ENCODE measurements around the gene MYO16.

MYO16 gene

DNA sequence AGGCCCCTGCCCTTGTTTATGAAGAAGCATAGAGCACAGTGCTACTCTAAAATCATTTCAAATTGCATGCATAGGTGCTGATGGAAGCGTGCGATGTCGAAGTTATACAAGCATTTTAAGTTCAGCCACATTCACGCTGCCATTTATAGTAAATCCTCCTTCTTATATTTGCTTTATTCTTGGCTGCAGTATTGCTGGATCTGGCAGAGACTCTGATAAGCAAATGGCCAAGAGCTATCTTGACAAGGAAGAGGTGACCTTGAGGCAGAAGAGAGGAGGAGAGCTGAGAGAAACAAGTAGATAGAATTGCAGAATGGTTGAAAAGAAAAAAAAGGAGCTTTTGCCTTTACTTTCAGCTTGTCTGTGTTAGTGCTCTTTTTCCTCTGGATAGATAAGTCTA lies 18.9 kb upstream of the MYO16 start:
- Histone ChIP-seq H3K14ac (ENCODE audit: low read length in 2 of 2) (no peak overlapping the region), H3K23ac (ENCODE audit: low read length in 2 of 2) (no peak overlapping the region), H2BK5ac (ENCODE audit: low read depth, low read length, poor library complexity, severe bottlenecking) (no peak overlapping the region), H3K4me2 (ENCODE audit: low read length, poor library complexity, severe bottlenecking) (no peak overlapping the region), H3K4me1 (ENCODE audit: control insufficient read depth, insufficient read depth, low read depth, low read length) (no peaks in the 10 kb centered on the region), H2BK15ac (ENCODE audit: low read depth, poor library complexity, severe bottlenecking) (no peak overlapping the region), H3K9me3 (ENCODE audit: control insufficient read depth, low read length) (no peaks in the 10 kb centered on the region), H2AK5ac (ENCODE audit: low read length, severe bottlenecking) (no peak overlapping the region), H3K18ac (ENCODE audit: low read depth in 1 of 2, low read length in 2 of 2) (no peak overlapping the region), H3K79me1 (replicated peaks; ENCODE audit: low read length, poor library complexity, severe bottlenecking) (no peaks in the 10 kb centered on the region), H3K4me3 (ENCODE audit: insufficient read depth in 1 of 2, low read depth in 1 of 2, low read length in 2 of 2) (no peak overlapping the region), H3K27me3 (ENCODE audit: control insufficient read depth in 1 of 2, insufficient read depth in 1 of 2, low read length in 2 of 2) (no peaks in the 10 kb centered on the region), H3K4ac (ENCODE audit: low read depth in 1 of 2, low read length in 2 of 2) (no peak overlapping the region), H2BK120ac (ENCODE audit: low read depth, low read length) (no peak overlapping the region), H3K27ac (ENCODE audit: low read length, poor library complexity, severe bottlenecking) (no peak overlapping the region), H4K91ac (ENCODE audit: low read length) (no peak overlapping the region), H4K8ac (ENCODE audit: low read length) (no peak overlapping the region), H2AFZ (ENCODE audit: low read depth, low read length) (no peak overlapping the region), H3K36me3 (ENCODE audit: control insufficient read depth in 1 of 2, insufficient read depth in 2 of 2, low read depth in 1 of 2, low read length in 2 of 2) (no peaks in the 10 kb centered on the region), H2BK12ac (ENCODE audit: low read length in 2 of 2) (no peak overlapping the region), H3K9ac (ENCODE audit: low read length) (no peak overlapping the region)
- 100% methylated on average over 4 of the region's 4 CpGs for WGBS
- no peak for DNase-seq

- Histone ChIP-seq H3K79me1 (replicated peaks; ENCODE audit: low read length, poor library complexity, severe bottlenecking) (no peaks in the 10 kb centered on the region), H3K4me1 (ENCODE audit: control insufficient read depth, insufficient read depth, low read depth, low read length) (no peaks in the 10 kb centered on the region), H2BK12ac (ENCODE audit: low read length in 2 of 2) (no peak overlapping the region), H2AK5ac (ENCODE audit: low read length, severe bottlenecking) (no peak overlapping the region), H2AFZ (ENCODE audit: low read depth, low read length) (no peak overlapping the region), H4K8ac (ENCODE audit: low read length) (no peak overlapping the region), H3K4me3 (ENCODE audit: insufficient read depth in 1 of 2, low read depth in 1 of 2, low read length in 2 of 2) (no peak overlapping the region), H3K18ac (ENCODE audit: low read depth in 1 of 2, low read length in 2 of 2) (no peak overlapping the region), H2BK120ac (ENCODE audit: low read depth, low read length) (no peak overlapping the region), H2BK5ac (ENCODE audit: low read depth, low read length, poor library complexity, severe bottlenecking) (no peak overlapping the region), H3K9me3 (ENCODE audit: control insufficient read depth, low read length) (no peaks in the 10 kb centered on the region), H3K27me3 (ENCODE audit: control insufficient read depth in 1 of 2, insufficient read depth in 1 of 2, low read length in 2 of 2) (no peaks in the 10 kb centered on the region), H4K91ac (ENCODE audit: low read length) (no peak overlapping the region), H3K27ac (ENCODE audit: low read length, poor library complexity, severe bottlenecking) (no peak overlapping the region), H3K4me2 (ENCODE audit: low read length, poor library complexity, severe bottlenecking) (no peak overlapping the region), H2BK15ac (ENCODE audit: low read depth, poor library complexity, severe bottlenecking) (no peak overlapping the region), H3K4ac (ENCODE audit: low read depth in 1 of 2, low read length in 2 of 2) (no peak overlapping the region), H3K9ac (ENCODE audit: low read length) (no peak overlapping the region), H3K14ac (ENCODE audit: low read length in 2 of 2) (no peak overlapping the region), H3K36me3 (ENCODE audit: control insufficient read depth in 1 of 2, insufficient read depth in 2 of 2, low read depth in 1 of 2, low read length in 2 of 2) (no peaks in the 10 kb centered on the region), H3K23ac (ENCODE audit: low read length in 2 of 2) (no peak overlapping the region)
- no peak for DNase-seq
- WGBS: 94% methylated on average over 2 of the region's 3 CpGs
Measured at GRCh38 chr13:108615241-108615640, 14.2 kb upstream of the MYO16 start.

DNA sequence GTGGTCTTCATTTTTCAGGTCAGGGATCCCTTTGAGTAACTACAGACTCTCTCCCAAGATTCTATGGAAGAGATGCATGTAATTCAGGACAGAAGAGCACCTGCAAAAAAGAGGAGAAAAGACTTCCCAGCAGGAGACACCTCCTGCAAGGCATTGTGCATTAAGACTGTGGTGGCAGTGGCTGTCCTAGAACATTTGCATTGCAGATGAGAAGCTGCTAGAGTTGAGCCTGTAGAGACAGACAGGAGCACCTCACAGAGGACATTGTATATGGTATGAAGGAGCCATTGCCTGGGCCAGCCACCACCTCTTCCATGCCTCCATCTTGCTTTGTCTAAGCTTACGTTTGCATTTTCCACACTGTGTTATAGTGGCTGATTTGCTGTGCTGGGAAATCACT lies 11.2 kb upstream of the MYO16 start:
- no peak overlapping the region for H3K4me3 ChIP-seq (ENCODE audit: insufficient read depth in 1 of 2, low read depth in 1 of 2, low read length in 2 of 2)
- H2BK120ac ChIP-seq (ENCODE audit: low read depth, low read length): no peak overlapping the region
- no peak overlapping the region for H2BK12ac ChIP-seq (ENCODE audit: low read length in 2 of 2)
- no peaks in the 10 kb centered on the region for H3K27me3 ChIP-seq (ENCODE audit: control insufficient read depth in 1 of 2, insufficient read depth in 1 of 2, low read length in 2 of 2)
- no peak for DNase-seq
- no peak overlapping the region for H3K18ac ChIP-seq (ENCODE audit: low read depth in 1 of 2, low read length in 2 of 2)
- no peaks in the 10 kb centered on the region for H3K9me3 ChIP-seq (ENCODE audit: control insufficient read depth, low read length)
- H3K4ac ChIP-seq (ENCODE audit: low read depth in 1 of 2, low read length in 2 of 2): no peak overlapping the region
- no peak overlapping the region for H3K9ac ChIP-seq (ENCODE audit: low read length)
- H3K4me2 ChIP-seq (ENCODE audit: low read length, poor library complexity, severe bottlenecking): no peak overlapping the region
- no peaks in the 10 kb centered on the region for H3K36me3 ChIP-seq (ENCODE audit: control insufficient read depth in 1 of 2, insufficient read depth in 2 of 2, low read depth in 1 of 2, low read length in 2 of 2)
- no peak overlapping the region for H2AFZ ChIP-seq (ENCODE audit: low read depth, low read length)
- H3K14ac ChIP-seq (ENCODE audit: low read length in 2 of 2): no peak overlapping the region
- no peaks in the 10 kb centered on the region for H3K4me1 ChIP-seq (ENCODE audit: control insufficient read depth, insufficient read depth, low read depth, low read length)
- no peak overlapping the region for H4K91ac ChIP-seq (ENCODE audit: low read length)
- no peak overlapping the region for H2AK5ac ChIP-seq (ENCODE audit: low read length, severe bottlenecking)
- H2BK15ac ChIP-seq (ENCODE audit: low read depth, poor library complexity, severe bottlenecking): no peak overlapping the region
- H3K27ac ChIP-seq (ENCODE audit: low read length, poor library complexity, severe bottlenecking): no peak overlapping the region
- 40% methylated on average over 1 of the region's 1 CpG for WGBS
- no peaks in the 10 kb centered on the region for H3K79me1 ChIP-seq (replicated peaks; ENCODE audit: low read length, poor library complexity, severe bottlenecking)
- H3K23ac ChIP-seq (ENCODE audit: low read length in 2 of 2): no peak overlapping the region
- H4K8ac ChIP-seq (ENCODE audit: low read length): no peak overlapping the region
- no peak overlapping the region for H2BK5ac ChIP-seq (ENCODE audit: low read depth, low read length, poor library complexity, severe bottlenecking)

DNA sequence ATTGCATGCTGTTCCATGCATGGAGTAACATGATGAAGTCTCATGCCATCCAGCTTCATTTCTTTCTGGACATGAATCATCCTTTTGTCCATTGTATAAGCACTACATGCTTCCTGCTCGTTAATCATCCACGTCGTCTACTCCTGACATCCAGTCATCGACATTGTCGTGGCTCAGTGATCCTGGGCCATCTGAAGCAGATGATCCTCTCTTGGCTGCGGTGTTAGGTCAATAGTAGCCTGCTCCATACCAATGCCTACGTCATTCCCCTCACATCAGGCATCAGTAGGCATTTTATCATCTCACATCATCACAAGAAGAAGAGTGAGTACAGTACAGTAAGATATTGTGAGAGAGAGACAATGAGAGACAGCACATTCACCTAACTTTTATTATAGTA lies 7.9 kb upstream of the MYO16 start:
- Histone ChIP-seq H3K9ac (ENCODE audit: low read length) (no peak overlapping the region), H3K27me3 (ENCODE audit: control insufficient read depth in 1 of 2, insufficient read depth in 1 of 2, low read length in 2 of 2) (no peaks in the 10 kb centered on the region), H2BK15ac (ENCODE audit: low read depth, poor library complexity, severe bottlenecking) (no peak overlapping the region), H4K8ac (ENCODE audit: low read length) (no peak overlapping the region), H3K23ac (ENCODE audit: low read length in 2 of 2) (no peak overlapping the region), H2AK5ac (ENCODE audit: low read length, severe bottlenecking) (no peak overlapping the region), H3K14ac (ENCODE audit: low read length in 2 of 2) (no peak overlapping the region), H2BK120ac (ENCODE audit: low read depth, low read length) (no peak overlapping the region), H3K4me2 (ENCODE audit: low read length, poor library complexity, severe bottlenecking) (no peak overlapping the region), H3K4me1 (ENCODE audit: control insufficient read depth, insufficient read depth, low read depth, low read length) (no peaks in the 10 kb centered on the region), H2BK5ac (ENCODE audit: low read depth, low read length, poor library complexity, severe bottlenecking) (no peak overlapping the region), H2BK12ac (ENCODE audit: low read length in 2 of 2) (no peak overlapping the region), H4K91ac (ENCODE audit: low read length) (no peak overlapping the region), H3K36me3 (ENCODE audit: control insufficient read depth in 1 of 2, insufficient read depth in 2 of 2, low read depth in 1 of 2, low read length in 2 of 2) (no peaks in the 10 kb centered on the region), H2AFZ (ENCODE audit: low read depth, low read length) (no peak overlapping the region), H3K79me1 (replicated peaks; ENCODE audit: low read length, poor library complexity, severe bottlenecking) (no peaks in the 10 kb centered on the region), H3K9me3 (ENCODE audit: control insufficient read depth, low read length) (peaks cover 6% of the 10 kb centered on the region), H3K4me3 (ENCODE audit: insufficient read depth in 1 of 2, low read depth in 1 of 2, low read length in 2 of 2) (no peak overlapping the region), H3K4ac (ENCODE audit: low read depth in 1 of 2, low read length in 2 of 2) (no peak overlapping the region), H3K18ac (ENCODE audit: low read depth in 1 of 2, low read length in 2 of 2) (no peak overlapping the region), H3K27ac (ENCODE audit: low read length, poor library complexity, severe bottlenecking) (no peak overlapping the region)
- 76% methylated on average over 6 of the region's 7 CpGs for WGBS
- no peak for DNase-seq
